Measurements from ENCODE around the gene ZNF398. TPM values are rescaled to one million over a fixed set of nuclear protein-coding genes. Genes with fewer than 3 reads are reported as not detected.

ZNF398 gene
- total and polyA plus RNA-seq, 2 of the 13 experiments (the other 11 are each of a cell fraction or from before 2014, with no cell fraction given), result 3.0 to 8.9 TPM

- TF ChIP-seq HMGA1 (CRISPR knock-in tag; conservative IDR thresholded peaks at IDR 0.05) (no peak), ELF4 (CRISPR knock-in tag; IDR thresholded peaks at IDR 0.05; ENCODE audit: borderline replicate concordance) (no peak), CSRNP2 (CRISPR knock-in tag; conservative IDR thresholded peaks at IDR 0.05; ENCODE audit: low read depth) (no peak), ZNF607 (CRISPR knock-in tag; IDR thresholded peaks at IDR 0.05; ENCODE audit: borderline replicate concordance) (no peak; the same call in 1 of the 2 replicates), KAT2B (IDR thresholded peaks at IDR 0.05; ENCODE audit: borderline replicate concordance, low read depth, low read length) (no peak), ZFP62 (CRISPR knock-in tag; IDR thresholded peaks at IDR 0.05) (no peak), BORCS8-MEF2B (CRISPR knock-in tag; IDR thresholded peaks at IDR 0.05) (peak; percentile 1; the same call in 1 of the 2 replicates), NCOR1 (IDR thresholded peaks at IDR 0.05; ENCODE audit: borderline replicate concordance, low read length) (no peak), ZNF331 (CRISPR knock-in tag; IDR thresholded peaks at IDR 0.05) (no peak), KDM5A (IDR thresholded peaks at IDR 0.05; ENCODE audit: borderline replicate concordance, low read length) (no peak), ZNF713 (CRISPR knock-in tag; IDR thresholded peaks at IDR 0.05) (no peak), ZIK1 (CRISPR knock-in tag; IDR thresholded peaks at IDR 0.05; ENCODE audit: borderline replicate concordance, low read depth) (peak; percentile 67; the same call in 1 of the 2 replicates), SMC3 (IDR thresholded peaks at IDR 0.05; ENCODE audit: low read length) (no peak), SP4 (CRISPR knock-in tag; IDR thresholded peaks at IDR 0.05) (no peak), NFAT5 (CRISPR knock-in tag; IDR thresholded peaks at IDR 0.05) (peak; percentile 43; the same call in 1 of the 2 replicates), ZNF609 (CRISPR knock-in tag; IDR thresholded peaks at IDR 0.05; ENCODE audit: borderline replicate concordance) (no peak), HIVEP1 (CRISPR knock-in tag; IDR thresholded peaks at IDR 0.05) (no peak)
Observed at GRCh38 chr7:149147072-149147751, at the start of gene ZNF398 (continued).
